HepG2 (cell line): ENCODE results near the gene RPP21. TPM values are rescaled to one million over a fixed set of nuclear protein-coding genes. Genes with fewer than 3 reads are reported as not detected.

Experiments
- ATAC-seq: fragments of 200-7000 bp; cut with Tn5 transposase; 3 replicates; pipeline ENCODE4 v1.9.1; 2020; ENCODE audit warnings: mild to moderate bottlenecking, moderate library complexity
- BruUV-seq: library from RNA; stranded (reverse); fragments of 400-500 nt; replicated peaks from 2 replicates; lab custom pipeline; 2021; lab: Mats Ljungman, UMichigan
- CTCF ChIA-PET: fragments of 300-600 bp; formaldehyde crosslinking; extraction: SDS; loops from one replicate; lab custom pipeline; 2021; ENCODE audit warnings: low total read pairs, inconsistent platforms, low intra/inter-chr PET ratio; lab: Yijun Ruan, JAX
- POLR2A ChIA-PET: fragments of 350-600 bp; sonication (Branson Sonifier 250); formaldehyde crosslinking; loops from one replicate; lab custom pipeline; 2020; ENCODE audit warnings: antibody characterized with exemption, inconsistent platforms; lab: Yijun Ruan, JAX
- DNase-seq: peaks from one replicate; pipeline ENCODE4 v3.0.0-alpha.2; 2015; ENCODE audit warnings: low spot score
- FAIRE-seq: peaks from 3 replicates; lab custom pipeline; 2011; peaks lifted over from hg19 to GRCh38; lab: Jason Lieb, UNC
- H2AFZ ChIP-seq: one replicate; pipeline ENCODE4 v1.6.1; 2011; ENCODE audit warnings: low read length, inconsistent platforms
- H3K27ac ChIP-seq: fragments of 300-600 bp; 3 replicates; pipeline ENCODE4 v1.8.0; 2011; ENCODE audit warnings: mixed run types, mild to moderate bottlenecking, mixed read lengths, low read length, inconsistent platforms; ENCODE audit not compliant: insufficient read depth; ENCODE audit errors: extremely low read length
- H3K27me3 ChIP-seq, 2 experiments: fragments of 200-600 bp in 1 of 2; 2 replicates in 1 of 2; 3 replicates in 1 of 2; pipeline versions ENCODE4 v1.6.0 to v1.8.0; 2011; ENCODE audit warnings: low read length in 2 of 2, mild to moderate bottlenecking in 2 of 2, moderate library complexity in 2 of 2, inconsistent platforms in 1 of 2; ENCODE audit not compliant: insufficient read depth in 2 of 2, control insufficient read depth in 1 of 2
- H3K36me3 ChIP-seq, 2 experiments: fragments of 200-600 bp in 1 of 2; replicated peaks in 1 of 2; 2 replicates in 1 of 2; 3 replicates in 1 of 2; pipeline versions ENCODE4 v1.5.1 to v1.8.0; 2011; ENCODE audit warnings: low read length in 2 of 2, inconsistent platforms in 1 of 2; ENCODE audit not compliant: insufficient read depth in 2 of 2, control insufficient read depth in 1 of 2
- H3K4me1 ChIP-seq: 2 replicates; pipeline ENCODE4 v1.5.1; 2012; ENCODE audit warnings: low read length, inconsistent platforms; ENCODE audit not compliant: insufficient read depth
- H3K4me2 ChIP-seq: 2 replicates; pipeline ENCODE4 v1.6.0; 2011; ENCODE audit warnings: low read depth, low read length, inconsistent platforms
- H3K4me3 ChIP-seq, 3 experiments: fragments of 200-600 bp in 1 of 3; sonication (generic), shearing (Covaris generic) in 1 of 3; replicated peaks in 1 of 3; 2 replicates each; pipeline ENCODE4 v1.5.1; 2011 to 2016; ENCODE audit warnings: low read length in 3 of 3, inconsistent platforms in 2 of 3, low read depth in 2 of 3, mild to moderate bottlenecking in 2 of 3, control low read depth in 1 of 3, mixed read lengths in 1 of 3; ENCODE audit not compliant: insufficient read depth in 1 of 3
- H3K79me2 ChIP-seq: one replicate; pipeline ENCODE4 v1.6.1; 2011; ENCODE audit warnings: low read length, inconsistent platforms; ENCODE audit not compliant: insufficient read depth
- H3K9ac ChIP-seq: 2 replicates; pipeline ENCODE4 v1.6.0; 2011; ENCODE audit warnings: mild to moderate bottlenecking, low read depth, low read length, inconsistent platforms; ENCODE audit not compliant: insufficient read depth
- H3K9me3 ChIP-seq: 2 replicates; pipeline ENCODE4 v1.5.1; 2012; ENCODE audit warnings: mild to moderate bottlenecking, low read length
- H4K20me1 ChIP-seq: 2 replicates; pipeline ENCODE4 v1.6.0; 2011; ENCODE audit warnings: inconsistent platforms, mild to moderate bottlenecking, low read length, moderate library complexity; ENCODE audit not compliant: insufficient read depth
- CAMTA2 ChIP-seq: sonication (generic); formaldehyde crosslinking; IDR thresholded peaks from 2 replicates; pipeline ENCODE4 v1.4.0; 2020; ENCODE audit warnings: mild to moderate bottlenecking, missing genetic modification reagents, borderline replicate concordance
- CERS6 ChIP-seq: sonication (generic); formaldehyde crosslinking; IDR thresholded peaks from 2 replicates; pipeline ENCODE4 v1.5.0; 2020; ENCODE audit warnings: missing genetic modification reagents
- FOXK2 ChIP-seq: fragments of 450-650 bp; IDR thresholded peaks from 2 replicates; pipeline ENCODE4 v1.6.1; 2016
- HNRNPUL1 ChIP-seq: fragments of 200-400 bp; formaldehyde crosslinking; IDR thresholded peaks from 2 replicates; pipeline ENCODE4 v1.6.1; 2017; ENCODE audit warnings: low read depth, mild to moderate bottlenecking, low read length, moderate library complexity
- ISL2 ChIP-seq: sonication (generic); formaldehyde crosslinking; IDR thresholded peaks from 2 replicates; pipeline ENCODE4 v1.5.0; 2020; ENCODE audit warnings: missing genetic modification reagents
- POLR2AphosphoS5 ChIP-seq: IDR thresholded peaks from 2 replicates; pipeline ENCODE4 v1.6.1; 2012; ENCODE audit warnings: low read depth, low read length
- SOX6 ChIP-seq, 2 experiments: fragments of 450-650 bp in 1 of 2; sonication (generic) in 1 of 2; formaldehyde crosslinking in 1 of 2; IDR thresholded peaks; 2 replicates each; pipeline versions ENCODE4 v1.4.0 to v1.6.1; 2017 to 2020; ENCODE audit warnings: antibody characterized with exemption in 1 of 2, mild to moderate bottlenecking in 1 of 2, missing genetic modification reagents in 1 of 2
- TCF7 ChIP-seq: sonication (generic); IDR thresholded peaks from 2 replicates; pipeline ENCODE4 v1.6.1; 2016; ENCODE audit warnings: antibody characterized with exemption, low read depth
- TIGD3 ChIP-seq: sonication (generic); formaldehyde crosslinking; IDR thresholded peaks from 2 replicates; pipeline ENCODE4 v1.5.1; 2020; ENCODE audit warnings: mild to moderate bottlenecking, missing genetic modification reagents, borderline replicate concordance
- YEATS2 ChIP-seq: sonication (generic); formaldehyde crosslinking; IDR thresholded peaks from 2 replicates; pipeline ENCODE4 v1.4.0; 2020; ENCODE audit warnings: missing genetic modification reagents, borderline replicate concordance
- YEATS4 ChIP-seq: sonication (generic); formaldehyde crosslinking; IDR thresholded peaks from 2 replicates; pipeline ENCODE4 v1.4.0; 2020; ENCODE audit warnings: missing genetic modification reagents, borderline replicate concordance
- ZC3H4 ChIP-seq: sonication (generic); formaldehyde crosslinking; IDR thresholded peaks from 2 replicates; pipeline ENCODE4 v1.4.0; 2020; ENCODE audit warnings: missing genetic modification reagents, borderline replicate concordance
- ZFP36 ChIP-seq: fragments of 150-350 bp; IDR thresholded peaks from 2 replicates; pipeline ENCODE4 v1.6.1; 2018; ENCODE audit warnings: borderline replicate concordance, low read length, low read depth; ENCODE audit not compliant: partially characterized antibody
- ZFY ChIP-seq: sonication (generic); formaldehyde crosslinking; IDR thresholded peaks from 2 replicates; pipeline ENCODE4 v1.4.0; 2020; ENCODE audit warnings: missing genetic modification reagents
- ZNF883 ChIP-seq: sonication (generic); formaldehyde crosslinking; IDR thresholded peaks from 2 replicates; pipeline ENCODE4 v1.5.1; 2020; ENCODE audit warnings: mild to moderate bottlenecking, missing genetic modification reagents; ENCODE audit errors: not compliant biosample characterization
- ZZZ3 ChIP-seq: sonication (generic); formaldehyde crosslinking; IDR thresholded peaks from 2 replicates; pipeline ENCODE4 v1.4.0; 2020; ENCODE audit warnings: missing genetic modification reagents, mild to moderate bottlenecking, borderline replicate concordance
- WGBS: methylation state at CpG from one replicate; pipeline ENCODE4 v1.1.6; 2017; ENCODE audit warnings: low lambda C conversion rate; 5-methylcytosine and 5-hydroxymethylcytosine counted together
- in situ Hi-C: cut with HindIII; loops from 2 replicates; pipeline ENCODE4 v1.10.0; 2017; ENCODE audit warnings: low pct_unique_long_range_greater_than_20kb; ENCODE audit not compliant: extremely low pct_ligation_motif_present
- intact Hi-C: fragments of 100-400 bp; cut with micrococcal nuclease; formaldehyde crosslinking; loops from one replicate; pipeline ENCODE4 v1.10.0; 2022; ENCODE audit not compliant: unreplicated experiment
- polyA plus RNA-seq, 8 experiments: library from polyadenylated mRNA; depleted of rRNA in 3 of 8; stranded (reverse) in 7 of 8; unstranded in 1 of 8; fragments of >200 nt; fragmentation: Illumina TruSeq in 4 of 8; extraction: Trizol in 4 of 8; gene quantifications; 2 replicates each; pipeline versions ENCODE4 v1.2.1 to v1.2.3, GENCODE V29; 2011 to 2016; ENCODE audit warnings: low read depth in 4 of 8, missing spikeins in 1 of 8, mixed read lengths in 1 of 8; ENCODE audit not compliant: insufficient read depth in 1 of 8
- total RNA-seq, 5 experiments: library from RNA; depleted of rRNA; stranded (reverse); fragments of >200 nt; fragmentation: Illumina TruSeq; extraction: Trizol; gene quantifications; 2 replicates each; pipeline ENCODE4 v1.2.3, GENCODE V29; 2016; ENCODE audit warnings: low read depth in 1 of 5
- TF ChIP-seq, protein P1 (sequence below): fragments of 450-650 bp; IDR thresholded peaks from 2 replicates; pipeline ENCODE4 v1.6.1; 2016
- TF ChIP-seq, protein P2 (sequence below): sonication (generic); formaldehyde crosslinking; IDR thresholded peaks from 2 replicates; pipeline ENCODE4 v1.4.0; 2020; ENCODE audit warnings: mild to moderate bottlenecking, missing genetic modification reagents, borderline replicate concordance

Gene RPP21
- total and polyA plus RNA-seq, 2 of the 13 experiments (the other 11 are each of a cell fraction or from before 2014, with no cell fraction given) = 53.1 to 72.3 TPM

GRCh38 chr6:30355281-30355680 is 10.3 kb downstream of the RPP21 start:
- CTCF ChIA-PET = no interaction called here
- Histone ChIP-seq H3K9me3 (no peaks in the 10 kb centered on the region), H3K4me1 (no peaks in the 10 kb centered on the region), H2AFZ (no peak overlapping the region), H3K27me3 (peaks cover 4 to 39% of the 10 kb centered on the region in 2 experiments; a peak in 4 of 5 replicates), H3K27ac (no peak overlapping the region), H3K36me3 (no peaks in the 10 kb centered on the region), H3K4me3 (no peak overlapping the region), H4K20me1 (no peaks in the 10 kb centered on the region), H3K9ac (no peak overlapping the region), H3K79me2 (no peaks in the 10 kb centered on the region), H3K4me2 (no peak overlapping the region)
- intact Hi-C loops (loop anchor here (5.0 kb wide), 1 partner anchor 118 kb away; no protein-coding TSS in a partner anchor), in situ Hi-C loops (no loop called here)
- no TSS peak for BruUV-seq
- POLR2A ChIA-PET = no interaction called here
- 16% methylated on average over 4 of the region's 4 CpGs for WGBS
- ATAC-seq = no peak
- DNase-seq = no peak
- no peak for FAIRE-seq
- no peak for TF ChIP-seq CERS6 (CRISPR knock-in tag)
- TF ChIP-seq SOX6 (IDR thresholded peaks at IDR 0.05) = no peak
- TF ChIP-seq SOX6 (CRISPR knock-in tag; IDR thresholded peaks at IDR 0.05) = no peak
- TF ChIP-seq, protein P1, sequence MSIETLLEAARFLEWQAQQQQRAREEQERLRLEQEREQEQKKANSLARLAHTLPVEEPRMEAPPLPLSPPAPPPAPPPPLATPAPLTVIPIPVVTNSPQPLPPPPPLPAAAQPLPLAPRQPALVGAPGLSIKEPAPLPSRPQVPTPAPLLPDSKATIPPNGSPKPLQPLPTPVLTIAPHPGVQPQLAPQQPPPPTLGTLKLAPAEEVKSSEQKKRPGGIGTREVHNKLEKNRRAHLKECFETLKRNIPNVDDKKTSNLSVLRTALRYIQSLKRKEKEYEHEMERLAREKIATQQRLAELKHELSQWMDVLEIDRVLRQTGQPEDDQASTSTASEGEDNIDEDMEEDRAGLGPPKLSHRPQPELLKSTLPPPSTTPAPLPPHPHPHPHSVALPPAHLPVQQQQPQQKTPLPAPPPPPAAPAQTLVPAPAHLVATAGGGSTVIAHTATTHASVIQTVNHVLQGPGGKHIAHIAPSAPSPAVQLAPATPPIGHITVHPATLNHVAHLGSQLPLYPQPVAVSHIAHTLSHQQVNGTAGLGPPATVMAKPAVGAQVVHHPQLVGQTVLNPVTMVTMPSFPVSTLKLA = no peak
- no peak for TF ChIP-seq ZFY
- TF ChIP-seq YEATS4 (CRISPR knock-in tag) = no peak
- TF ChIP-seq ZC3H4 = no peak
- TF ChIP-seq ZFP36 = no peak
- TF ChIP-seq FOXK2 = no peak
- TF ChIP-seq ISL2 (CRISPR knock-in tag) = no peak
- TF ChIP-seq TIGD3 (CRISPR knock-in tag) = no peak
- TF ChIP-seq TCF7 = no peak
- no peak for TF ChIP-seq YEATS2 (CRISPR knock-in tag)
- no peak for TF ChIP-seq CAMTA2 (CRISPR knock-in tag)
- TF ChIP-seq, protein P2, sequence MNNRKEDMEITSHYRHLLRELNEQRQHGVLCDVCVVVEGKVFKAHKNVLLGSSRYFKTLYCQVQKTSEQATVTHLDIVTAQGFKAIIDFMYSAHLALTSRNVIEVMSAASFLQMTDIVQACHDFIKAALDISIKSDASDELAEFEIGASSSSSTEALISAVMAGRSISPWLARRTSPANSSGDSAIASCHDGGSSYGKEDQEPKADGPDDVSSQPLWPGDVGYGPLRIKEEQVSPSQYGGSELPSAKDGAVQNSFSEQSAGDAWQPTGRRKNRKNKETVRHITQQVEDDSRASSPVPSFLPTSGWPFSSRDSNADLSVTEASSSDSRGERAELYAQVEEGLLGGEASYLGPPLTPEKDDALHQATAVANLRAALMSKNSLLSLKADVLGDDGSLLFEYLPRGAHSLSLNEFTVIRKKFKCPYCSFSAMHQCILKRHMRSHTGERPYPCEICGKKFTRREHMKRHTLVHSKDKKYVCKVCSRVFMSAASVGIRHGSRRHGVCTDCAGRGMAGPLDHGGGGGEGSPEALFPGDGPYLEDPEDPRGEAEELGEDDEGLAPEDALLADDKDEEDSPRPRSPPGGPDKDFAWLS (CRISPR knock-in tag) = no peak
- TF ChIP-seq ZZZ3 (CRISPR knock-in tag) = no peak
- TF ChIP-seq POLR2AphosphoS5 = no peak
- no peak for TF ChIP-seq ZNF883 (CRISPR knock-in tag)
- TF ChIP-seq HNRNPUL1 = no peak
